Measurements from ENCODE around the gene CROCC.
A peak's percentile ranks its signal among the peaks of the same experiment; 100 is the strongest.

The CROCC gene

DNA sequence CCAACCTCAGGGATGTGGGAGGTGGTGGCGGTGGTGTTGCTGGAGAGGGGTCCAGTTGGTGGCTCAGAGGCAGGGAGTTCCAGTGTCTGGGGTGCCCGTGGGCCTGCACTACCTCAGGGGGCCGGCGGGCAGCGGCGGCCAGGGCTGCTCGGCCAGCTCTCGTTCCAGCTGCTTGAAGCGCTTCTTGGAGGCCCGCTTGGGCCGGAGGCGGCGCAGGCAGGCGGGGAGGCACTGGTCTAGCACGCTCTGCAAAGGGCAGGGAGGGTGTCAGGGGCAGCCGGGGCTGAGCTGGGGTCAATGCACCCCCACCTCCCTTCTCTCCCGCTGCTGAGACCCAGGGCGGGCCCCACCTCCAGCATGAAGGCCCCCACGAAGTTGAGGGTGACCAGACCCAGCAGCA is 64.4 kb downstream of the CROCC start:
- TF ChIP-seq, protein P1, sequence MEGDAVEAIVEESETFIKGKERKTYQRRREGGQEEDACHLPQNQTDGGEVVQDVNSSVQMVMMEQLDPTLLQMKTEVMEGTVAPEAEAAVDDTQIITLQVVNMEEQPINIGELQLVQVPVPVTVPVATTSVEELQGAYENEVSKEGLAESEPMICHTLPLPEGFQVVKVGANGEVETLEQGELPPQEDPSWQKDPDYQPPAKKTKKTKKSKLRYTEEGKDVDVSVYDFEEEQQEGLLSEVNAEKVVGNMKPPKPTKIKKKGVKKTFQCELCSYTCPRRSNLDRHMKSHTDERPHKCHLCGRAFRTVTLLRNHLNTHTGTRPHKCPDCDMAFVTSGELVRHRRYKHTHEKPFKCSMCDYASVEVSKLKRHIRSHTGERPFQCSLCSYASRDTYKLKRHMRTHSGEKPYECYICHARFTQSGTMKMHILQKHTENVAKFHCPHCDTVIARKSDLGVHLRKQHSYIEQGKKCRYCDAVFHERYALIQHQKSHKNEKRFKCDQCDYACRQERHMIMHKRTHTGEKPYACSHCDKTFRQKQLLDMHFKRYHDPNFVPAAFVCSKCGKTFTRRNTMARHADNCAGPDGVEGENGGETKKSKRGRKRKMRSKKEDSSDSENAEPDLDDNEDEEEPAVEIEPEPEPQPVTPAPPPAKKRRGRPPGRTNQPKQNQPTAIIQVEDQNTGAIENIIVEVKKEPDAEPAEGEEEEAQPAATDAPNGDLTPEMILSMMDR (IDR thresholded peaks at IDR 0.05; ENCODE audit: extremely low read depth, insufficient read depth, missing control alignments) = no peak
- DNase-seq (ENCODE audit: low spot score) = no peak
- in situ Hi-C loops (cut with MboI; ENCODE audit: low pct_unique_long_range_greater_than_20kb, low sequenced_read_pairs, unreplicated experiment) = no loop called here

DNA sequence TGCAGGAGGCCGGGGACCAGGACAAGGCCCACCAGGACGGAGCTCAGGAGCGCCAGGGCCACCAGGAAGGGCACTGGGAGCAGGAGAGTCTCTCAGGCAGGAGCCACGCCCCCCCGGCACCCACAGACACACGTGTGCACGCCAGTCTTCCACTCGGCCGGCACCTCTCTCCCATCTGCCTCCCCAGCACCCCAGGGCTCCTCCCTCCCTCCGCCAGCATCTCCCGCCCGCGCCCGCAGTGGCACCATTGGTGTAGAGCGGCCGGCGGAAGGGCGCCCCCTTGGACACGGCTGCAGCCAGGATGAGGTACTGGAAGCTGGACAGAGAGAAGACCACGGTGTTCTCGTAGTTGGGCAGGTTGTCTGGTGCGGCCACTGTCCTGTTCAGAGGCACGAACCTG is 64.8 kb downstream of the CROCC start:
- in situ Hi-C loops (cut with MboI; ENCODE audit: low pct_unique_long_range_greater_than_20kb, low sequenced_read_pairs, unreplicated experiment) = no loop called here
- no peak for DNase-seq (ENCODE audit: low spot score)
- TF ChIP-seq, protein P1 (IDR thresholded peaks at IDR 0.05; ENCODE audit: extremely low read depth, insufficient read depth, missing control alignments) = no peak

DNA sequence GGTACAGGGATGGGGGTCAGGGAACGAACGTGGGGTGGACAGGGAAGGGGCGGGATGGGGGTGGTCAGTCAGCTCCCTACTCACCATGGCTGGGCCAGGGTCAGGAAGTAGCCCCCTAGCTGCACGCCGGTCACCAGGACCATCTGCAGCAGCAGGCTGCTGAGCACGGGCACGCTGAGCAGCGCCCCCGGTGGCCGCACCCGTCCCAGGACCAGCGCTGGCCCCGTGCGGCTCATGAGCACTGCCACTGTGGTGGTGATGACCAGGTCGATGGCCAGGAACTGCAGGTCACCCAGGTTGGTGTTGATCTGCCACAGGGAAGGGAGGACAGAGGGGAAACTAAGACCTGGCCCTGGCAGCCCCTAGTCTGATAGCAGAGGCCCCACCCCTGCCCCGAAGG is 65.2 kb downstream of the CROCC start:
- TF ChIP-seq, protein P1 (IDR thresholded peaks at IDR 0.05; ENCODE audit: extremely low read depth, insufficient read depth, missing control alignments) = peak; percentile 38
- no peak for DNase-seq (ENCODE audit: low spot score)
- in situ Hi-C loops (cut with MboI; ENCODE audit: low pct_unique_long_range_greater_than_20kb, low sequenced_read_pairs, unreplicated experiment) = no loop called here

DNA sequence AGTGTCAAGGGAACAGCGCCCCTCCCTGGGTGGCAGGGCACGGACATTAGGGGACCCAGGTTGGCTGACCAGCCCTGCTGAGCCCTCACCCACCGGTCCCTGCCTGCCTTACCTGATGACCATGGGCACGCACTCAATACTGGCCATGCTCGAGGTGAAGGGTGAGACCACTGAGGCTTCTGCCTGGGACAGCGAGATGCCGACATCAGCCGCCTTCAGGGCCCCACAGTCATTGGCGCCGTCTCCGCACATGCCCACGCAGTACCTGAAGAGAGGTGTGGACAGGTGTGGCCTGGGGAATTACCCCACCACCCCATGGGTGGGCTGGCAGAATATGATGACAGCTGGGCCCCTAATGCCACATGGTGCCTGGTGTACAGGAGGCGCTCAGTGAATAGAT is 66.5 kb downstream of the CROCC start:
- in situ Hi-C loops (cut with MboI; ENCODE audit: low pct_unique_long_range_greater_than_20kb, low sequenced_read_pairs, unreplicated experiment) = no loop called here
- DNase-seq (ENCODE audit: low spot score) = no peak
- TF ChIP-seq, protein P1 (IDR thresholded peaks at IDR 0.05; ENCODE audit: extremely low read depth, insufficient read depth, missing control alignments) = no peak

DNA sequence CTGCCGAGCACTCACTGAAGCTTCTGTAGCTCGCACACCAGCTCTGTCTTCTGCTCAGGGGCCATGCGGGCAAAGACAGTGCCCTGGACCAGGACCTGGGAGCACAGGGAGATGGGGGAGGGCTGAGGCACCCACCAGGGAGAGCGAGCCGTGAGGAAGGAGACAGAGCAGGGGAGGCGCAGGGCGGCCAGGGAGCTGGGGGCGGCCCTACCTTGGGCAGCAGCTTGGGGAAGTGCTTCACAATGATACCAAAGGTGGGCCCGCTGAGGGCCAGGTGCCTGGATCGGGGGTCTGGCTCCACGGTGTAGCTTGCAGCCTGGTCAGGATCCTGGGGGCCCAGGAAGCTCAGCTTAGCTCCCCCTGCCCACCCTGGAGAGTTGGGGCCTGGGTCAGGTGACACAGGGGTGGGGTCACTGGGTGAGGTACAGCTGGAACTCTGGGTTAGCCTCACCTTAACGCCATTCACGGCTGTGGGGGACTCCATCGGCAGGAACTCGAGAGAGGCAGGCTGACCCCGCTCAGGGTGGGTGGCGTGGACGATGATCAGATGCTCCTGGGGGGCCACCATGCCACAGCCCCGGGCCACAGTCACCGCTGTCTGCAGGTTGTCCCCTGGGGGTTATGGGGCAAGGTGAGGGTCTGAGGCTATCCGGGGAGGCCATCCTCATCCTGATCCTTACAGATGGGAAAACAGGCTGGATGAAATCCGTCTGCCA is 68.1 kb downstream of the CROCC start:
- DNase-seq (ENCODE audit: low spot score) = no peak
- in situ Hi-C loops (cut with MboI; ENCODE audit: low pct_unique_long_range_greater_than_20kb, low sequenced_read_pairs, unreplicated experiment) = no loop called here
- TF ChIP-seq, protein P1 (IDR thresholded peaks at IDR 0.05; ENCODE audit: extremely low read depth, insufficient read depth, missing control alignments) = no peak

DNA sequence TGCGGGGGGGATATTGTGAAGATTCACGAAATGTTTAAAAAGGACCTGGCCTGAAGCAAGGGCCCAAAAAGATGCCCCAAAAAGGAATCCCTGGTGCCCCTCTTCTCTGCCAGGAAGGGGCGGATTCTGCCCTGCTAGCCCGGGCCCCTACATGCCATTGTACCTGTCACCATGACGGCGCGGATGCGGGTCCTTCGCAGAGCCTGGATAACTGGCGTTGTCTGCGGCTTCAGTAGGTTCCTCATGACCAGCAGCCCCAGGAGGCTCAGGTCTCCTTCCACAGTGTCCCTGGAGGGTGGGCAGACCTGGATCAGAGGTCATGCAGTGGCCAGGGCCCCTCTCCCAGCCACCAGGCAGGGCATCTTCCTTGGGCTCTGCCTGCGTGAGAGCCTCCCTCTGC is 69.8 kb downstream of the CROCC start:
- no peak for DNase-seq (ENCODE audit: low spot score)
- in situ Hi-C loops (cut with MboI; ENCODE audit: low pct_unique_long_range_greater_than_20kb, low sequenced_read_pairs, unreplicated experiment) = no loop called here
- TF ChIP-seq, protein P1 (IDR thresholded peaks at IDR 0.05; ENCODE audit: extremely low read depth, insufficient read depth, missing control alignments) = no peak

All from GM13977 (cell line).